CD4-positive, alpha-beta T cell treated with Interleukin-2 at 100 ng/mL for 4 hours (primary cell): ENCODE measurements around the gene SETBP1.
A peak's percentile ranks its signal among the peaks of the same experiment; 100 is the strongest.

Experiments
- DNase-seq: peaks from one replicate; pipeline ENCODE4 v3.0.0-alpha.2; 2020; ENCODE audit warnings: low spot score

SETBP1 gene

DNA sequence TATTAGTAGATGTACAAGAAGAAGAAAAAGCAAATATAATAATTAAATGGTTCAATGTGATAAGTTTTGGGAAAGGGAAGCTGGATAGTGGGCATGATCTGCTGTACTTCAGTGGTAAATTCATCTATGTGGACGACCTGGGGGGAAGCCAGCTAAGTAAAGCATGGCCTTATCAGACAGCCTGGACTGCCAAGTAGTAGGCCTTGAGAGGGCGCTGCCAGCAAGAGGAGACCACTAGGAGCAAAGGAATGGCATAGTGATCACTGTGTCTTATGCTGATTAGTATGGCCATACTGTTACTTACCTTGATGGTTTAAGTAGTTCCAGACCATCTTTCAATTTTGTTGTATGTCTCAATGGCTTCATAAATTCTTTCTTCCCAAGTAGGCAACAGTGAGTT is 287.6 kb downstream of the SETBP1 start:
- no peak for DNase-seq

DNA sequence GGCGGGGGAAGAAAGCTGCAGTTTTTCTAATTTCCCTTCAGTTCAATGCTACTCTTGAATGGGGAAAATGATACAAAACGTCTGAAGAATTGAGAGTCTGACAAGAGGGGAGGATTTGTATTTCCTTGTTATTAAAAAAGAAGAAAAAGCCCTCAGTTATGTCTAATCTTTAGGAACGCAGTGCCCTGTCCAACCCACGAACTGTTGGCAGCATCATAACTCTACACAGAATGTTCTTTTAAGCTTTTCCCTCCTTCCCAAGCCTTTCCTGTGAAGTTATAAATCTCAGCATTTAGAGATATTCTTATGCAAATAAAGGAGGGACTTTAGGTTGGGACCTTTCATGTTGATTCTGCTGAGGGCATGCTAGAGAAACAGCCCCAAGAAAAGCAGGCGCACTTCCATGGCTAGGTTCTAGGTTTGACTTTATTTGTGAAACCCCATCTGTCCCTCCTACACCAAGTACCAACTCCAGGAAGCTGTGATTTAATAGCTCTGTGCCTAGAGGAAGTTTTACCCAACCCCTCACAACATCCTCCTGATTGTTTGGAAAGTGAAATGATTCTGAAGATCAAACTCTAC is 288.6 kb downstream of the SETBP1 start:
- DNase-seq: no peak

DNA sequence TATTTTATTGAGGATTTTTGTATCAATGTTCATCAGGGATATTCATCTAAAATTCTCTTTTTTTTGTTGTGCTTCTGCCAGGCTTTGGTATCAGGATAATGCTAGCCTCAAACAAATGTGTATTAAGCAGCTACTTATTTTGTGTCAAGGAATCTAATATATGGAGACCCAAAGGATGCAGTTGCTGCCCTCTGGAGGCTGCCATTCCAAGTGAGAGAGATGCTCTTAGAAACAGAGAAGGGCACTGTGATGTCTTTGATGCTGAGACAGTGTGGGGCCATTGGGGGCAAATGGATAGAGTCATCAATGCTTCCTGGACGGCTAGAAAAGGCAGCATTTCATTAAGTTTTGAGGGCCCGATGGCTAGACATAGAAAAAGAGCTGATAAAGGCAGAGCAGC is 292.6 kb downstream of the SETBP1 start:
- peak; percentile 12 for DNase-seq

DNA sequence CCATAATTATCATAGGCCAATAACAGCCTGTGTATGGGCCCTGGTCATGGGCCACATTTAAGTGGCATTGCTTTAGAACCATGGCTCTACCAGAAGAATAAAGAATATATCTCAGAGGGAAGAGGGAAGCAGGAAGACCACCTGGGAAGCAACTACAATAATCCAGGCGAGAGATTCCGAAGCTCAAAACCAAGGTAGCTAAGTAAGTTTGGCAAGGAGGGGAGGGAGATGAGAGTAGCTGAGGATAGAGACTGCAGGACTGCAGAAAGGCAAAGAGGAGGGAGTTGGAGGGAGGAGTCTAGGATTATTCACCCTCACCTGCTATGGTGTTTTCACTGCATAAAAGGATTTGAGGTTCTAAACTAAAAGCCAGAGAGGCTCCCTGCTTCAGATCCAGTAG is 293.5 kb downstream of the SETBP1 start:
- DNase-seq: no peak

DNA sequence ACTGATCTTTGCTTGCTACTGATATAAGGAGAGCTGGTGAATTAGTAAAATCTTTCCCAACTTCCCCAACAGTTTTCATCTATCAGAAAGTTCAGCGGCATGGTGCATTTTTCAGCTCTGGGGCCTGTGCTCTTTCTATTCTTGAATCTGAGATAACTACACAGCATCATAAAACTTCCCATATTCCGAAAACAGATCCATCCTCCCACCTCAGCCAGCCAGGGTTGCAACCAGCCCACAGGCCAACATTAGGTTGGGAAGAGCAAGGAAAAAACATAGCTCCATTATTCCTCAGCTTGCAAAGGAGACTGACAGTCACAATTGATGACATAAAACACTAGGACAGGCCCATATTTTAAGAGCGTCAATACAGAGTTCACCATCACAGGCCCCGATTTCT is 297.2 kb downstream of the SETBP1 start:
- no peak for DNase-seq

DNA sequence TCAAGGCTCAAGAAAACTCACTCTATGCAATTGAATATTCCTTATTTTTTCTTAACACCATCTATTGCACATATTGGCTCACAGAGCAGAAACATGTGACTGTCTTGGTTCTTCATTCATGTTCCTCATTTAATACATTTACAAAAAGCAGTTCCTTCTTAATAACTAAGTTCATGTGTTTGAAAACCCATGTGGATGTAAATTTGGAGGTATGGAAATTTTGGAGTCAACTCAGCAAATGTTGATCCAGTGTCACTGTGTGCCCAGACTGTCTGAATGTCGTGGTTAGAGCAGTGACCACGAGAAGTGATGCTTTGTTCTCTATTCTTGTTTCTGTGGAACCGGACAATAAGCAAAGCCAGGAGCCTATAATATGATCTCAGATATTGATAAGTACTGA is 299.1 kb downstream of the SETBP1 start:
- no peak for DNase-seq

DNA sequence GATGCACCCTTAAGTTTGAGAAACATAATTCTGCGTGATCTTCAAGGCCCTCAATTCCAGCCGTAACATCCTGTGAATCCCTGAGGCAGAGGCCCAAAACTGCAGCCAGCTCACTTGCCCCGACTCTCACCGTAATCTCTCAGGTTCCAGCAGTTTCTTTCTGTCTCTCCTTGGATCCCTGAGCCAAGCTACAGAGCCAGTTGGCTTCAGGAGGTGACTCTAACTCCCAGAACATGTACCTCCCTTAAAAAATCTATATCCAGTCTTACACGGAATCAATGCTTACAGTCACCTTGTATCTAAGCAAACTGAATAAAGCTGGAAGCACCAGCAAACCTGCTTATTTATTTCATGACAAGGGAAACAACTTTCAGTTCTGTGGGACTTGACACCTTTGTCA is 300.4 kb downstream of the SETBP1 start:
- DNase-seq: no peak

DNA sequence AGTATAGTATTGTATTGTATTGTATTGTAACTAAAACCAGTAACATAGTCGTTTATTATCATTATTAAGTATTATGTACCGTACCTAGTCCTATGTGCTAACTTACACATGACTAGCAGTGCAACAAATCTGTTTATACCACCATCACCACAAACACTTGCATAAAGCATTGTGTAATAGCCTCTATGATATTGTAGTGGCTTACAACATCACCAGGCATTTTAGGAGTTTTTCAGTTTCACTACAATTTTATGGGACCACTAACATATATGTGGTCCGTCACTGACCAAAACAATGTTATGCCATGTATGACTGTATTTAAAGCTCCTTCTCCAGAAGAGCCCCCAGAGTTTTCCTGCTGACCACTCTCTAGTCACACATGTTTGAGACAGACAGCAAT is 306.2 kb downstream of the SETBP1 start:
- DNase-seq: no peak

DNA sequence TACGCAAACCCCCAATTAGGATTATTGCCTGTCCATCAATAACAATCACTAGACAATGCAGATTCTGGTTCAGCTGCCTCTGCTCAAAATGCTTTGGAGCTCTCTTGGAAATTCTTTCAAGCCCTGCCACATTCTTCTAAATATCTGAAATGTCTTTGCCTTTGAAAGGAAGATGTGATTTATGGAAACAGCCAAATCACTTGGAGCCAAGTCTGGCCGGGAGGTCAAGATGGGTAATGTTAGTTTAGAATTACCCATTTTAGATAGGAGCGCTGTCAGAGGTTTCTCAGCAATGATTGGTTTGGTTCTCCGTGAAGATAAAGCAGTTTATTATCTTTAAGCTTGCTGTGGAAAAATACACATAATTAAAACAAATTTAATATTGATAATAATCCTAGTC is 306.7 kb downstream of the SETBP1 start:
- DNase-seq: no peak

DNA sequence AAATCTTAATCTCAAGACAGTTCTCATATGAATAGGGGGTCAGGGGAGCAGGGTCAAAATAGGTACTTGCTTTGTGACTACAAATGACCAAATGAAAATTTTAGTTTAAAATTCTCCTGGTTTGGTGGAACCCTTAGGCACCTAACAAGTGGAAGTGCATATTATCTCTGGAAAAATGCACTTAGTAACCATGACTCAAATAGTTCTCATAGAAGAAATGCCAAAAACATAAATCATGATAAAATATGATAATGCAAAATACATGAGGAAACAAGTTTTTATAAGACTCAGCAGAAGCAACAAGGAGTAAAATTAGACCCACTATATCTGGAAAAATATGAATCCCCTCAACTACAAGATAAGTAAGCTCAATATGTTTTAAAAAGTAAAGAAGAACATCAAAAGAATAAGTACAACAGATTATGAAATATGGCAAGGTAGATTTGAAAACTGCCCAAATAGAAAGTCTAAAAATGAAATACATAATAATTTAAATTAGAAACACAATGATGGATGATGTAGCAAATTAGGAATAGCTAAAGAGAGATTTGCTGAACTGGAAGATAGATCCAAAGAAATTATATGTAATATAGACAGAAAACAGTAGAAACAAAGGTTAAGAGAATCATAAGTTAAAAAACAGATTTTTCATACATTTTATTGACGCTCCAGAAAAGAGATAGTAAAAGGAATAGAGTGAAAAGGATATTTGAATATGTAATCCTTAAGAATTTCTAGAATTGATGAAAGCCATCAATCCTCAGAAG is 308.3 kb downstream of the SETBP1 start:
- no peak for DNase-seq

DNA sequence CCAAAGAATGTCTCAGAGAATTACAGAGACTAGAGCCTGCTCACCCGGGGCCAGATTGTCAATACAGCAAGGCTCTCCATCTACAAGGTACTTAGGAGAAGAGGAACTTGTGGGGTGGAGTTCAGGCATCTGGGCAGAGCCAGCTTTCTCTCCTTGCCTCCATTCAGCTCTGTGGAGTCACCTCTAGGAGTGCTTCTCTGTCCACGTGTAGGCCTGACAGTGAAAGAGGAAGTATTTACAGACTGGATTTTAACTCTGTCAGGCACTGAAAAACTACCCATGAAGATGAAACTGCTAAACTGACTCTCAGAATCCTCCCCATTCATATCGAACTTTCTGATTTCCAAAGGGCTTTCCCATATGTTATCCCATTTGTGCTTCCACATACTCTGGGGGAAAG is 315.6 kb downstream of the SETBP1 start:
- DNase-seq: no peak

DNA sequence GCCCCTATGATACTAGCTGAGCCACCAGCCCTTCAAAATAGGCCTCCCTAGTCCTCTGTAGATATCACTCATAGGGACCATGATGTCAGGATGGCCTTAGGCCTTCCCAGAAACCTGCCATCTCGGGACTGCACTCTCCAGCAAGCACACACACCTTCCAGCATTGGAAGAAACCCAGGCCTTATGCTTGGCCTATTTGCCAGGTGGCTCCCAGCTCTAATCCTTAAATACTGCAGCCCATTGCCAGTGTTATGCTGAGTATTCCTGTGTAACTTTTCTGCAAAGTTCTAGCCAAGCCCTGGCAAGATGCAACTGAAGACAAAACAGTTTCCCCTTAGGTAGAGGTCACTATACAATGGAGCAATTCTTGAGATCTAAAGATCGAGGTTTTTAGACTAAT is 316.5 kb downstream of the SETBP1 start:
- no peak for DNase-seq

DNA sequence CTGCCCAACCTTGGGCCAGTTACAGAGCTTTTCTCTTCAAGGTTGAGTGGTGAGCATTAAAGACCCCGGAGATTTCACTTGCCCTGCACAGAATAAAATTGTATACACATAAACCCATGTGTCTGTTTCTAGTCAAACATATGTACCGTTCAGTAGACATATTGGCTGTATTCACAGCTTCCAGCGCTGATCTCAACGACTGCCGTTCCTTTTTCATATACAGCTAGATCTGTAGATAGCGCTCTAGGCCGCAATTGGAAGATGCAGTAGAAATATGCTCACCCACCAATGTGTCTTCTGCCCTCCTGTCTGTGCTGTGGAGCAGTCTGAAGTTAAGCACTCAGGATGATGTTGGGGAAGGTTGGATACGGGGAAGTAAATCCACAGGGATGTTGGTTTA is 317.7 kb downstream of the SETBP1 start:
- no peak for DNase-seq

DNA sequence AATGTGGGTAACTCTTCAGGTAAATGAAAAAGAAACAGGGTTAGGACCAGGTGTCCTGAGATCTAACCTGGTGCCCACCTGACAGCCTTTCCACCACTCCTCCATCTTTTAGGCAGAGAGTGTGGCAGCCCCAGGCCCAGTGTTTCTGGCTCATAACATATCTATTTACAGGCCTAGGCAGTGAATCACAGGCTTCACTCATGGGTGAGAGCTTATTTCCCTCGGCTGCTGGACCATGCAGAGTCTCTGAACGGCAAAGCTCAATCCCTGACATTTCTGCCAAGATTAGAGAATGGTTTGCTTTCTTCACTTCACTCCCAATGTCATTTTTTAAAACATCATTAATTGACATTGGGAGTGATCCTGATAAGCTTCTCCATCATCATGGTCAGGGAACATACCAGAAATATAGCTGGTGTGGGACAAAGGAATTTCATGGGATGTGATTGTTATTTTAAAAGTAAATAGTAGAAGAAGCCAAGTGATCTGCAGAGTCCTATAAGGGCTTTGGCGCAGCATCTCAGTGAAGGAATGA is 323.9 kb downstream of the SETBP1 start:
- DNase-seq: no peak

DNA sequence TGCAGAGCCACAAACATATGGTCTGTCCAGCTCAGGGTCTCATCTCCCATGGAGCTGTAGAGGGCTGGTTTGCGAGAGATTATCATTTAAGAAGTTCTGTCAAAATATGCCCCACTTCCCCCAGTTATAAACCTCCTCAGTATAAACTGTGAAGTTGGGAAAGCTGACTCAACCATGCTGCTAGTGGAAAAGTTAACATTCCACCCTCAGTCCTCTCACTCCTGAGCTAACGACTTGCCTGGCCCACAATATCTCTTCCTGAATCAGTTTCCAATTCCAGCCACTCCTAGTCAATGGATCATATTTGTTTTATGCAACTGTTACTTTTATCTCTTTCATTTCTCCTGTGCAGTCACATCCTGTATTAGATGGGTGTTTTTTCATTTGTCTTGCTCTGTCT is 326.2 kb downstream of the SETBP1 start:
- no peak for DNase-seq

DNA sequence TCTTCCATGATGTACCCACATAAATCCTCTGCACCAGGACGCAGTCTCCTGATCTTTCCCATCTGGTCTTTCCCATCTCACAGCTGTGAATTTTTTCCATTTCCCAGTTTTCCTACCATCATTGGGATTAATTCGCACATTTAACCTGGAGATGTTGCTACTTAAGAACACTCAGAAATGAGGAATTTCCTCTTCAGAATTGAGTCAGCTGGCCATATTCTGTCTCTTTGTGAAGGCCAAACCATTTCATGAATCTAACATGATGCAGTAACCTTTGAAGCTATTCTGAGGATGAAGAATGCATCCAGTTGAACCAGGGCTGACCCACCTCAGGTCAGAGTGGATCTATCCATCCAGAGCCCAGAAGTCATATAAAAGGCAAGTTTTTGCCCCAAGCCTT is 326.8 kb downstream of the SETBP1 start:
- DNase-seq: no peak

DNA sequence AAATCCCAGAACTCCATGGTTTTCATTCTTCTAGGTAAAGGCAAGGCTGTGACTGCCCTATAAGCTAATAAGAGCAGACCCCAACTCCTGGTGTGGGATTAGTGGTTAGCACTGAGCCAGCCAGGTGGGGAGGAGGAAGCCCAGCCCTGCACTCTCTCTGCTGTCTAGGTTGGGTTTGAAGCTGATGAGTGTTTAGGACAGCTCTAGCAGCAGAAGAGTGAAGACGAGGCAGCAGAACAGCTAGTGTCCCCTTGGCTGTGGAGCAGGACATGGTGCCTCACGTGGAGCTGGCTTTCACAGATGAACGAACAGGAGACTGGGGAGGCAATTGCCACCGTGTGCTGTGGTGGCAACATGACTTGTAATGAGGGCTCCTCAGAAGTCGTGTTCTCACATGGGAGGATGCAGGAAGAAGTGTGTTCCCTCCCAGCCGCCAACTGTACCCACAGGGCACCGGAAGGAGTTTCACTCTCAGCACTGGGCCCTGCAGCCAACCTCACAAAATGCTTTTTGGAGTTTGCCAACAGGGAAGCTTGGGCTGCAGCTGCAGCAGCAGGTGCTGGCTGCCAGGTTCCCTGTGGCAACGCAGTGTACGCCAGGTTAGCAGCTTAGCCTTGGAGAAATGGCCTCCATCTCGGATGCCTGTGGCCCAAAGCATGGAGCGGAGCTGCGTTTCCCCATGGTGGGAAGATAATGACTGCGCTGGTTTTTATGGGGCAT is 328.2 kb downstream of the SETBP1 start:
- no peak for DNase-seq

DNA sequence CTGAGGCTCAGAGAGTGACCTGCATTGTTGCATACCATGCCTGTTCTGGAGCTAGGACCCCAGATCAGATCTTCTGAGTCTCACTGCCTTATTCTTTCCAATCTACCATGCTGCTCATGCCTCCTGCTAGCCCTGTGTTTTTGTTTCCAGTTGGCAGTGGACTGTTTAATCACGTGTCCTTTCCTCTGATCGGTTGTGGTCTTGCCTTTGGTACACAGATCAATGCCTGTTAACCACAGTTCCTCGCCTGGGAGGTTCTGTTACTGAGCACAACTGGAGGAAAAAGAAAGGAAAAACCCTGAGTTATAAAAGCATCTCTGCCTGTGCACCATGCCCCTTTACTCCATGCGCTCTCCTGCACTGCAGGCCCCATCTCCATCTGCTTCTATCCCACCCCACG is 329.1 kb downstream of the SETBP1 start:
- no peak for DNase-seq

DNA sequence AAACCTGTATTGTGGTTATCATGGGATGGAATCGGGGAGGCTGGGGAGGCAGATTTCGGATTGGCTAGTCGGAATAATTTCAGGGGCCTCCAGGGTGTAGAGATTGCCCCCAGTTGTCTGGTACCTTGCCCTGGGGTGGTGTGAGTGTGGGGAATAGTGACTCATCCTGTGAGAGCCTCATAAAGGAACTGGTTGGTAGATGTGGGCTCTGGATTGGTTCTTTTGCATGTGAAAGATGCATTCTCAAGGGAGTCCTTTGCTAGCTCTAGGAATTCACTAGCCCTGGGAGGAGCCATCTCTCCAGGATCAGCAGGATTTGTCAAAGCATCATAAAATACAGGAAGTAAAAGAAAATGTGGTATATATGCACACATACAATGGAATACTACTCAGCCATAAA is 331.6 kb downstream of the SETBP1 start:
- DNase-seq: no peak

DNA sequence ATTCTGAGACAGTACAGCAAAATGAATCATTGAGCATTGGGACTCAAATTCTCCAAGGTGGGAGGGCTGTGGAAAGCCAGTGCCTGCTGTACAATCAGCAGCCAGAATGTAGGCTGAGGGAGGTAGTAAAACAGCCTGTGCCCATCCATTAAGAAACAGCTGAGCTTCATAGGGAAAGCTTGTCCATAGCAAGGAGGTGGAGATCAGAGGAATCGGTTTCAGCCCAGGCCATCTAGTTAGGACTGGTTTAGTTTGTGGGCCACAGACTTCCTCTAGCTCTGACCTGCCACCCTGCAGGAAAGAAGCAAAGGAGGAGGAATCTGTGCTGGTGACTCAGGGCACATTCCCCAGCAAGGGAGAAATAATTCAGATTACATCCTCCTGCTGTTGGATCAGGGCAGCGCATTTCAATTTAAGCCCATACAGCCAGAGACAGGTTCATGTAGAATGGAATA is 333.4 kb downstream of the SETBP1 start:
- no peak for DNase-seq

DNA sequence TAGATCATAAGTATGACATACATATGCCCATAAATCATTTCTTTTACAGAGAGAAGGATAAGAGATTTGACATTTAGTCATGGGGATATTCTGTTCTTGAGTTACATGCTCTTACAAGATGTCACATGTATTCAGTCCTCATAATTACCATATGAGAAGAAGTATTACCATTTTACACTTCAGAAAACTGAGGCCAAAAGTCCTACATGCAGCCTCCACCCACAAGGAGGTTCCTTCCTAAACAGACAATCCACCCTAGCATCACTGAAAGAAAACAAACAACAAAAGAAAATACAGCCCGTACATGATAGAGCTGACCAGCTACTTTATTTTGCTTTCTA is 335.1 kb downstream of the SETBP1 start:
- no peak for DNase-seq

DNA sequence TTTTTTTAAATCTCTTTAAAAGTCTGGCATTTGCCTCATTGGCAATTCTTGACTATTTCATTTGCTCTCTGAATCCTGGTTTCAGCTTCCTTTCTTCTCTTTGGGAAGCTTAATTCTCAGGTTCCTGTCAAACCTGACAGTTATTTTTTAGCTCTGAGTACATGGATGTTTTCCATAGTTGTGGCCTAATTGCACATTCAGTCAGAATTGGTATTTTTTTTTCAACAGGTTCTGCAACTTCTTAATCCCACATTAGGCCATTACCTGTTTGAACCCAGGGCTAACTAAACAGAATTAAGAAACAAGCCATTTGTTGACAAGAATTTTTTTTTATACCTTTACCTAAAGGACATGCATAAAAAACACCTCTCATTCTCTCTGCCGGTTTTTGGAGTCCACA is 338.8 kb downstream of the SETBP1 start:
- no peak for DNase-seq

DNA sequence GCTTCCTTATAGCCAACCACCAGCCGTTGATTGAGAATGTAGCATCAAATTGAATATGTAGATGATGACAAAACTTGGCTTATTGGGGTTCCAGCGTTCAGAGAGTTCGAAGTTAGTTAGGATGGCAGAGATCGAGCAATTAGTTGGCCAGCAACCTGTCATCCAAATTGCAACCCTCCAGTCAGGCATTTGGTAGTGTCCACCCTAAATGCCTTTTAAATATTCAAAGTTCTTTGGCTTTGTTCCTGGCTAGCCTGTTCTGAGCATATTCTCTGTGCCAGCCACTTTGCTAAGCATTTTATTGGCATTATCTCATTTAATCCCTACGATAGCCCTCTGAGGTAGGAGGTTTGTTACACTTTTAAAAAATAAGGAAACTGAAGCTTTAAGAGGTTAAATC is 342.8 kb downstream of the SETBP1 start:
- no peak for DNase-seq
